GM18873 (cell line): ENCODE results near the gene RBP4.

ENCODE experiments used
- ATAC-seq: cut with Tn5 transposase; IDR thresholded peaks from one replicate; pipeline ENCODE4 v1.9.1; 2021; ENCODE audit warnings: mild to moderate bottlenecking, moderate library complexity, moderate number of reproducible peaks; ENCODE audit not compliant: unreplicated experiment, low FRiP score

RBP4 gene

DNA sequence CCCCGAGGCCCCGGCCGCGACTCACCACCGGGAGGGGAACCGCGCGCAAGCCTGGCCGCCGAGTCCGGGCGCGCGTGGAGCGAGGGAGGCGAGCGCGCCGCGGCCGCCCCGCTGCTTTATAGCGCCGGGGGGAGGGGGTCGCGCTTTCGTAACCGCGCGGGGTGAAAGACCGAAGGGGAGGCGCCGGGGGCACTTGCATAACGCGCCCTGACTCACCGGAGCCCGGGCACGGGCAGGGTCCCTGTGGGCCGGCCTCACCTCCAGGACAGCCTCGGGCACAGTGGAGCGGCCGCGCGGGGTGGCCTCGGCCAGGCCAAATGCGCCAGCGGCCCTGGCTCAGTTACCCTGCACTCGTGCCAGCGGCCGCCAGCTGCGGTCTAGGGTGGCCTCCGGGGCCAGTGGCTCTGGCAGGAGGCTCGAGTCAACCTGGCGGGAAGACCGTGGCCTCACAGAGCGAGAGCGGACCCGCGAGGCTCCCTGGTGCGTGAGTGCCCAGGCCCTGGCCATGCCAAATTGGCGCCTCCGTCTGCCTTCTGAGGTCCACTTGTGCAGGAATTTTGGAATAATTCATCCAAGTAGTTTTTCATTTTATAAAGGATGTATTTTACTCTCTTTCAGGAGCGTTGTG is at the start of gene RBP4:
Gene RBP4, minus strand, starts transcription at position 90 of the 628 bp plus-strand sequence. CDS start 207 bp downstream, outside the sequence.
- ATAC-seq: no peak

DNA sequence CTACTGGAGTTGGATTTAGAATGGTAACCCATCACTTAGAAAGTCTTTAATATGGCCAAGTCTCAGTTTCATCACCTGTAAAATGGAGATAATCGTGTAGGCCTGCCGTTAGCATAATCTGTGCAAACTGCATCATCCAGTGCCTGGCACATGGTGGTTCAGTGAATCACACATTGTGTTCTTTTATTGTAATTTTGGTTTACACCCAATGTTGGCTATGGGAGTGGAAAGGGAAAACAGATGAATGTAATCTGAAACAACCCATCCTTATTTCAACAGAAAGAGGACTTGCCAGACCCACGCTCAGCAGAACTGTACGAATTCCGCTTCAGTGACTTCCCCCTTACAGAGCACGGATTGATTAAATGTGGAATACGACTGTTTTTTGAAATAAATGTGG is 38.8 kb upstream of the RBP4 start:
- no peak for ATAC-seq

DNA sequence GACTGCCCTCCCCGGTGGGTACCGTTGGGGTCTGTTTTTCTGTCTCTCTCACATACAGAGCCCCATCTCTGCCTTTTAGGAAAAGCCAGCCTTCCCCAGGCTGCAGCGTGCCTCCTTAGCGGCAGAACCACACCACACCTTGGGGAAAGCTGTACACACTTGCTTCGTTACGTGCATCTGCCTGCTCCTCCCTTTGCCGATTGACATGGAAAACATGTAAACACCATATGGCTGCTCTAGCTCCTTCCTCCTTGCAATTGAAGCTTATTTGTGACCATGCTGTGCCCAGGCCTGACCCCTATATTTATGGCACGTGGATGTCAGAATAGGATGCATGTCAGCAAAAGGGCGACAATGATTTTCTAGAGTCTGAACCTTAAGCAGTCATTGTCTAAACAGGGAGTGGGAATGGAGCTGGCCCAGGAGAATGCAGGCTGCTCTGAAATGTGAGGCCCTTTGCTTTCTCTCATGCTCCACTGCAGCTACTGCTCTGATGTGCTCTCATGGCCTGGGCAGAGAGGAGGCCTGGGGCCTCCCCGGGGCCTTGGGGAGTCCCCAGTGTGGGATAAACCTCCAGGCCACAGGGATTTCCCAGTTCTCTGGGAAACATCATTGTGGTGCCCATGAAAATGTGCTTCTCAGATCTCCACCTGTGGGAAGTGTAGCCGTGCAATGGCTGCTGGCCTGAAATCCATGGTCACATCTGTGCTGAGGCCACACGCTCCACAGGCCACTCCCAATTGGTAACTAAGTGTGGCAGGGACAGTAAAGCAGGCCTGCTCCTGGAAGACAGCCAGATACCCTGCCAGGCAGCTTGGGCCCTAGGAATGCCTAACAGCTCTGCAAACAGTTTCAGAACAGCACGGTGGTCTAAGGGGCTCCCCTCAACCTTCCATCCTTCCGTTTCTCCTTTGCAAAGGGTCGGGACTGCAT is 29.9 kb upstream of the RBP4 start:
- ATAC-seq: no peak

DNA sequence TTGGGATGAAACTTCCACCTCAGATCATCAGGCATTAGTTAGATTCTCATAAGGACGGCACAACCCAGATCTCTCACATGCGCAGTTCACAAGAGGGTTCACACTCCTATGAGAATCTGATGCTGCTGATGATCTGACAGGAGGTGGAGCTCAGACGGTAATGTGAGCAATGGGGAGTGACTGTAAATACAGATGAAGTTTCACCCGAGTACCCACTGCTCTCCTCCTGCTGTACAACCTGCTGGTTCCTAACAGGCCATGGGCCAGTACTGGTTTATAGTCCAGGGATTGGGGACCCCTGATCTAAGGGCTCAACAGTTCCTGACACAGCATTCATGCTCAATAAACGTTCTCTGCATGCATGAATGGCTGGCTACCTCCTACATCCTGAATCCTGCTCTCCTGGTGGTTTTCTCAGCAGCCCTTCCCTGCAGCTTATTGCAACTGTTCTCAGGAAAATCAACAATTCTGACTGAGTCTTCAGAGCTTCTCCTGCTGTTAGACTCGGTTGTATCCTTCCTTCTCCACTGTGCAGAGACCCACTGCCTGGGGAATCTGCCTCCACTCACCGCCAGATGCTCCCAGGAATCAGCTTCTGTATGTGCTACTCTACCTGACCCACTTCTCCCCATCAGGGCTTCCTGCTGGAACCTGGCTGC is 28.7 kb upstream of the RBP4 start:
- ATAC-seq: no peak

DNA sequence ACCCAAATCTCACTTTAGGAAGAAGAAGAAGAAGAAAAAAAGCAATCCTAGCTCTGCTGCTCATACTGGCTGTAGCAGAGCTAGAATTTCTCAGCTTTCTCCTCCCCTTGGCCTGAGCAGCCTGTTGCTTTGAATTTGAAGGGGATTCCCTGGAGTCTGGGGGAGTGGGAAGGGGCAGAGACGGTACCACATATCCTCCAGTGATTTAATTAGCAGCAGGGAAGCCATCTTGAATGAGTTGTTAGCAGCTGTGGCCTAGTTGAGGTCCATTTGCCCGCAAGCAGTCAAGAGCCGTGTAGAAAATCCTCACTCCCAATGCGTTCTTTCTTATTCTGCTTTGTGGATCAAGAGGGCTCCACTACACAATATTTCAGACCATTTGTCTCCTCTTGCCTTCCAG is 27.8 kb upstream of the RBP4 start:
- no peak for ATAC-seq

DNA sequence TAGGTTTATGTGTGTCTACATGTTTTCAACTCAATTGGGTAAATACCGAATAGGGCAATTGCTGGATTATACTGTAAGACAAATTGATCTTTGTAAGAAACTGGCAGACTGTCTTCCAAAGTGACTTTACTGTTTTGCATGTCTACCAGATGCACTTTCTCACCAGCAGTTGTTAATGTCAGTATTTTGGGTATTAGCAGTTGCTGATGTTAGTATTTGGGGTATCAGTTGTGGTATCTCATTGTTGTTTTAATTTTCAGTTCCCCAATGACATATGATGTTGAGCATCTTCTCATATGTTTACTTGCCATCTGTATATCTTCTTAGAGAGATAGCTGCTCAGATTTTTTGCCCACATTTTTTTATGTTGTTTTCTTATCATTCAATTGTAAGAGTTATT is 21.9 kb upstream of the RBP4 start:
- ATAC-seq: no peak

DNA sequence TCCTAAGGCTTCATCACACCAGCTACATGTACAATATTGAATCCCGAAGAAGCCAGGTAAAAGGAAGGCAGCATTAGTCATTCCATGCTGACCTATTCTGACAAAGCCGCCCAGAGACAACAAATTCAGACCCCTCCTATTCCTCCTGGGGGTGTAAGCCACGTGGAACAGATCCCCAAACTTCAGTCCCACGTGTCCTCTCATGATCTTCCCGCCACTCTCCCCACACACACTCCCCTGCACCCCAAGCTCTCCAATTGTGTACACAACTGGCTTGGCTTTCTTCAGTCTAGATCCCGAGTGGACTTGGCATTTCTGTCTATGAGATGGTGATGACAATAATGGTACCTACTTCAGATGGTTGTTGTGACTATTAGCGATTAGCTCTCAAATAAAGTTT is 19.9 kb upstream of the RBP4 start:
- ATAC-seq: no peak

DNA sequence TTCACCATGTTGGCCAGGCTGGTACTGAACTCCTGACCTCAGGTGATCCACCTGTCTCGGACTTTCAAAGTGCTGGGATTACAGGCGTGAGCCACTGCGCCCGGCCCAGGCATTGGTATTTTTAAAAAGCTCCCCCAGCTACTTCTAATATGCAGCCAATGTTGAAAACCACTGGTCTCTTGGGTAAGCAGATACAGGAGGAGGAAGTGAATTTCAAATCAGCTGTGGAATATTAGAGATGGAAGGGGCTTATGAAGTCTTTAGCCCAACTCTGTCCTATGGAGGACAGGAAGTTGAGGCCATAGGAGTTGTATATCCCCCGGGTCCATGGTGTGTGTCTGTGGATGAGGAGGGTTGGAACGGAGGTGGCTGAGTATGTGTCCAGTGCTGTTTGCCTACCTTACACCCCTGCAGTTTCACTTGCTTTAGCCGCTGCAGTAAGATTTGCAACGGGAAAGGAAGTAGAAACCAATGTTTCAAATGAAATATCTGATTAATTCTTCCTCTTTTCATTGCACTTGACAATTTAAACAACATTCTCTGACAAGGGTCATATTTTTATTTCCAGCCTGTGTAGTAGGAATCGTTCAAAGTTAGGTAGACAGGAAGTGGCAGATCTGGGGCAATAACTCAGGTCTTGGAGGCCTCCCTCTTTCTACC is 14.7 kb upstream of the RBP4 start:
- no peak for ATAC-seq

DNA sequence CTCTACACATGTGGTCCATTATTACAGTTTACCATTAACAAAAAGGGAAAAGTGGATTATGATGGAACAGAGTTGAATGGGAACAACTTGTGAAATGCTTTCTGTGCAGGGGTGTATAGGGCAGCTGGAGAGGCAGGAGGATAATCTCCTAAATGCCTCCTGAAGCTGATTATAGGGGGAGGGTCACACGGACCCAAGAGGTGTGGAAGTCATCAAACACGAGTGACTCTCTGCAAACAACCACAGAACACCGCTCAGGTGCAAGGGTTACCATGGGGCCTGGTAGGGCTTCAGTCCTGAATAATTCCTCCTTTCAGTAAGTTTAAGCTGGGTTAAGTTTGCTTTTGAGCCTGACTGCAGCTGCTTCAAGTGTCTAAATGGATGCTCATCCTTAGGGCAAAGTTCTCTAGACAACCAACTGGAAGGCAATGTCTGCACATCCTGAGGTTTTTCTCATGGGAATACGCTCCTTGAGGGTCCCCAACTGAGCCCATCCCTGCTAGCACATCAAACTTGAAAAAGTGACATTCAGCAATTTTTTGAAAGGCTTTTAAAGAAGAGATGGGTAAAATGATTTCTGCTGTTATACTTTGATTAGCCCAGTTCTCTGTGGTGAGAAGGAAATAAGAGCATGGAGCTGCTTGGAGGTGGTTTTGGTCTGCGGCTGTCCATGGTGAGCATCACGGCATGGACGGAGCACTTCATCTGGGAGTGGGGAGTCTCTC is 13.2 kb upstream of the RBP4 start:
- ATAC-seq: no peak

DNA sequence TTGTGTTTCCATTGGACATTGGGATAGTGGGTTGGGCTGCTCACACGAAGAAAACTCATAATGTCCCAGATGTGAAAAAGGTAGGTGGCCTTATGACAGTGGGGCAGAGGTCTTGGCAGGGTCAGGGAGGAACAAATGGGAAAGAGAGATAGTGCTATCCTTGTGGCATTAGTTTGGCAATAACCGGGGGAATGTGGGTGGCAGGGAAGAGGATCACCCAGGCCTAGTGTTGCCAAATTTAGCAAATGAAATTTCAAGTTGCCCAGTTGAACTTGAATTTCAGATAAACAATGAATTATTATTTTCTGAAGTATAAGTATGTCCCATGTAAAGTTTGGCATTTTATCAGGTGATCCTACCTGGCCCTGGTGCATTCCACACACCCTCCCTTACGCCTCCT is 12.1 kb upstream of the RBP4 start:
- no peak for ATAC-seq

DNA sequence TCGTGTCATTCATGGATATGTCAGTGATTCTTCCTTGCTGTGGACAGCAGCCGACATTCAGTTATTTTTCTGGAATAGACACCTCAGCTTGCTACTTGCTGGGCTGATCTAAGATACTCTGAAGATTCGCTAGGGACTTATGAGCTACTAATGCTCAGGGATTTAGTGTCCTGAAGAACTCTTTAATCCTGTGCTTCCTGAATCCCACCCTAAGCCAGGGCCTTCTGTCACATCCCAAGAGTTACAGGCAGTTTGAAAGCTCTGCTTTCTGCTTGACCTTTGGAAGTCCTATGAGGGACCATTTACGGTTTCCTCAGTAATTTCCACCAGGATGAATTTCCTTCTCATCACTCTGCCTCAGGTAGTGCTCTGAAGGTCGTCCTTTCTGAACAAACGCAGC is 11.3 kb upstream of the RBP4 start, which contains the start of gene PDE6C:
Gene PDE6C, plus strand, starts transcription at position 227 of the 400 bp plus-strand sequence. CDS start 189 bp downstream, outside the sequence.
- no peak for ATAC-seq

DNA sequence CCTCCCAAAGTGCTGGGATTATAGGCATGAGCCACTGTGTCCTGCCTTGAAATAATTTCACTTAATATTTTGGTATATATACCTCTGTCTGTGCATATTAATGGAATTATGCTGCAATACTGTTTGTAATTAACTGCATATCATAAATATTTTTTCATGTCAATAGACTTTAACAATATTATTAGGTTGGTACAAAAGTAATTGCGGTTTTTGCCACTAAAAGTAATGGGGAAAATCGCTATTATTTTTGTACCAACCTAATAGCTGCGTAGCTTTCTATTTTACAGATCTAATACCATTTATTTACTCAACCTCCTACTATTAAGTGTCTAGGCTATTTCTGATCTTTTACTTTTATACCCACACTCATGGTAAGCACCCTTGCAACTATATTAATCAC is 7.4 kb upstream of the RBP4 start:
- ATAC-seq: no peak

DNA sequence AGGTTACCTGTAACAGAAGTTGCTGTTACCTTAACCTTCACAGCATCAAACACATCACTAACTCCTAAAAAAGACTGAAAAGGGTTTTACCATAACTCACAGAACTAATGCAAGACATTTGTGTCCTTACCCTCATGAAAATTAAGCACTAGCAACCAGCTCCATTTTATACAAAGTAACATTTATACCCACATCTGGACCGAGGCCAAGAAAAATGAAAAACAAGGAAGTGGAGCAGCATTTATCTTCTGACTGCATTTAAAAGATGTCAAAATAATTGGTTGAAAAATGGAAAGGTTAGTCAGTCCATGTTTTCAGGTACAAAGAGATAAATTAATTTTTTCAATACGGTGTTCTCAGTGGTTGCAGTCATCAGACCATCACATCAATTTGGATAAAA is 3.1 kb upstream of the RBP4 start:
- no peak for ATAC-seq

DNA sequence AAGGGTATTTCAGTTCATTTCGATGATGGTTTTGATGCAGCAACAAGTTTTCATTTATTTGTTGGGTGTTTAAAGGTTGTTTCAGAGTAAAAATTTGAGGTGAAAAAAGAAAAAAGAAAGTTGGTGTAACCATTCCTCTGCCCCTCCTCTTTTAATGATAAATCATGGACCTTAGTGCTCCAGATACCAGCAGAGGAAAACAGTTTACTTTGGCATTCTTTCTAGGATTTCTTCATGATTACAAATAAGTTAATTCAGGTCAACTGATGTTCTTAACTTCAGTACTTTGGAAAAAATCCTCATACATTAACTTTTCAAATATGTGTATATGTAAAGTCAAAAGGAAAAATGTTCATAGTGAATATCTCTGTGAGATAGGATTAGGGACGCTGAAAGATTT is 2.0 kb upstream of the RBP4 start:
- no peak for ATAC-seq

DNA sequence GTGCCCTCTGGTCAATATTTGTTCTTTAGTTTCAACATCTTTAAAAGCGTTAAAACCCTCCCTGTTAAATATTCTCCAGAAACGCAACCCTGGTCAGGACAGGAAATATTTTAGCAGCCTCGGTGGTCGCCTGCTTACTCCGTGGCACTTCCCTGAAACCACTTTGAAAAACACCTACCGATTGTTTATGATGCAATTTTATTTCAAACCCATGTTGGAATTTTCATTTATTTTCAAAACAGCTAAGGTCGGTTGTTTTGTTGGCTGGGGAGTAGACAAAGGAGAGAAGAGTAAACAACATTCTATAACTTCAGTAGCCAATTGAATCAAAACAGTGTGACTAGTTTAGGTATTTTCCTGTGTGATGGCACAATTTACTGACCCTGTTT is 733 bp upstream of the RBP4 start:
- ATAC-seq: no peak

DNA sequence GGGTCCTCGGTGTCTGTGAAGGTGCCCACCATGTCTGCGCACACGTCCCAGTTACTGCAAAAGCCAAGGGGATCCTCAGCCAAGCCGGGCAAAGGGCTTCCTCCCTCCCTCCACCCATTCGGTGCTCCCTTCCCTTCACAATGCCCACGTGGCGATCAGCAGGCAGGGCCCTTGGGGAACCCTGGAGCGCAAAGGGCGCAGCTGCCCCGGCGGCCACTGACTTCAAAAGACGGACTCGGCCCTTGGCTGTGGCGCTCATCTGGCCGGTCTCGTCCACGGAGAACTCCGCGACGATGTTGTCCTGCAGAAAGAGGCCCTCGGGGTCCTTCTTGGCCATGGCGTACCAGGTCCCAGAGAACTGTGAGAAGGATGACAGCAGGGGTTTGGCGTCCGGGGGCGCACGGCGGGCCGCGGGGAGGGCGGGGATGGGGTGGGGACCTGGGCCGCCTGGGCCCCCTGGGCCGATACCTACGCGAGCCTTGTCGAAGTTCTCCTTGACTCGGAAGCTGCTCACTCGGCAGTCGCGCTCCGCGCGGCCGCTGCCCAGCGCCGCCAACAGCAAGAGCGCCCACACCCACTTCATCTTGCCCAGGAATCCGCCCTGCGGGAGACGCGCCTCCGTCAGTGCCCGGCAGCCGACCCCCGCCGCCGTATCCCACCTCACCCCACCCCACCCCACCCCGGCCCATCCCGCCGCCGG is 439 bp downstream of the RBP4 start:
- no peak for ATAC-seq

DNA sequence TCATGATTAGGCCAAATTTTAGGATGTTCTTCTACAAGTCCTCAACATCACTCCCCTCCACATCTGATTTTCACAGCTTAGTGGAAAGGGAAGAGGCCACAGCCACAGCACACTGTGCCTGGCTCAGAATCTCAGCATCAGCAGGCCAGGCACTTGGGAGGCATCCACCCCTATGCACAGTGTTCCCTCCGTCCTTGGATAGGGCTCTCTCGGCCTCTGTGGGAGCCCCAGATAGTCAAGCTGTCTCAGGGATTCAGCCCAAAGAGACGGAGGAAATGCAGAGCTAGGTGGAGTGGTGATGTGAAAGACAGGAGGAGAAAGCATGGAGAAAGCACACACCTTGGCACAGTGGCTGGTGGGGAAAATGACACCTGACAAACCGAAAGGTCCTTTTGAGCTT is 1.3 kb downstream of the RBP4 start:
- no peak for ATAC-seq

DNA sequence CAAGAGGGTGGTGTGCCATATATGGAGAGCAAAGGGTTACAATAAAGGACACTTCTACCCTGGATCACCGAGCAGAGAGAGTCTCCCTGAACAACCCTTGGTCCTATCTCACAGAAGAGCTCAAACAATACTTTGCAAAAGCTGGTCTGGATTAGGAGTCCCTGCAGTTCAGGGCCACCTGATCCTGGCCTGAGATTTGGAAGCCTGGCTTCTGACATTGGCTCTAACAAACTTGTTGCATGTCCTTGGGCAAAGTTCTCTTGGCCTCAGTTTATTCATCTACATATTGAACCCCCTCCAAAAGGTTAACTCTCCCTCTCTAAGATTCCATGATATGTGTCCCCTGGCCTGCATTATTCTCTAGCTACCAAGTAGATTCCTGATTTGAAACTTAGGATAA is 1.7 kb downstream of the RBP4 start:
- ATAC-seq: no peak

DNA sequence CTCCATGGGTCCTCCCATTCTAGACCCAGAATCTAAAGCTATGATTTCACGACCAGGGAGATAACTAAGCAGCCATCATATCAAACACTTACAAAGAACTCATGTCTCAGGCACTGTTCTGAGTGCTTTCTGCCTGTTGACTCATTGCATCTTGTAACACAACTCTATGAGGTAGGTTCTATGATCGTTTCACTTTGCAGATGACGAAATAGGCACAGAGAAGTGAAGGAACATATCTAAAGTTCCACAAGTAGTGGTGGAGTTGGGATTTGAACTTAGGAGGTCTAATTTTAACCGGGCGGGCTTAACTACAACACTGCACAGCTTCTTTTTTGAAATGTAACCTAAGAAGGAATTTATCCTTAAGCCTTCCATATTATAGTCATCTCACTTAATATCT is 2.9 kb downstream of the RBP4 start:
- no peak for ATAC-seq
